GM21367 (cell line): ENCODE data around the gene PTPRF.

ENCODE experiments used
- ATAC-seq: cut with Tn5 transposase; IDR thresholded peaks from one replicate; pipeline ENCODE4 v1.9.1; 2021; ENCODE audit not compliant: unreplicated experiment

The PTPRF gene

DNA sequence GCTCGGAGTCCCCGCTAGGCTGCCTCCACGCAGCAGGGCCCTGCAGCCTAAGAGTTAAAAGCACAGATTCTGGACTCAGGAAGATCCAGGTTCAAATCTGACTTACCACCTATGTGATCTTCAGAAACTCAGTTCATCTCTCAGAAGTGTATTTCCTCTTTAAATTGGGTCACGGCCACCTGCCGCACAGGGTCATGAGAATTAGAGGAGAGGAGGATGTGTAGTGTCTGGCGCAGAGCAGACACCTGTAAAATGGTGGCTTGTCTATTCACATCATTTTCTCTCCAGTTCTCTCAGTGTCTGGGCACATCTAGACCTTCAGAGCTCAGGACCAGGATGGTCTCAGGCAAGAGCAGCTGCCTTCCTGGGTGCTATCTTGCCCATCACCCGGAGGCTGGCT is 45.8 kb downstream of the PTPRF start:
- ATAC-seq, result no peak

DNA sequence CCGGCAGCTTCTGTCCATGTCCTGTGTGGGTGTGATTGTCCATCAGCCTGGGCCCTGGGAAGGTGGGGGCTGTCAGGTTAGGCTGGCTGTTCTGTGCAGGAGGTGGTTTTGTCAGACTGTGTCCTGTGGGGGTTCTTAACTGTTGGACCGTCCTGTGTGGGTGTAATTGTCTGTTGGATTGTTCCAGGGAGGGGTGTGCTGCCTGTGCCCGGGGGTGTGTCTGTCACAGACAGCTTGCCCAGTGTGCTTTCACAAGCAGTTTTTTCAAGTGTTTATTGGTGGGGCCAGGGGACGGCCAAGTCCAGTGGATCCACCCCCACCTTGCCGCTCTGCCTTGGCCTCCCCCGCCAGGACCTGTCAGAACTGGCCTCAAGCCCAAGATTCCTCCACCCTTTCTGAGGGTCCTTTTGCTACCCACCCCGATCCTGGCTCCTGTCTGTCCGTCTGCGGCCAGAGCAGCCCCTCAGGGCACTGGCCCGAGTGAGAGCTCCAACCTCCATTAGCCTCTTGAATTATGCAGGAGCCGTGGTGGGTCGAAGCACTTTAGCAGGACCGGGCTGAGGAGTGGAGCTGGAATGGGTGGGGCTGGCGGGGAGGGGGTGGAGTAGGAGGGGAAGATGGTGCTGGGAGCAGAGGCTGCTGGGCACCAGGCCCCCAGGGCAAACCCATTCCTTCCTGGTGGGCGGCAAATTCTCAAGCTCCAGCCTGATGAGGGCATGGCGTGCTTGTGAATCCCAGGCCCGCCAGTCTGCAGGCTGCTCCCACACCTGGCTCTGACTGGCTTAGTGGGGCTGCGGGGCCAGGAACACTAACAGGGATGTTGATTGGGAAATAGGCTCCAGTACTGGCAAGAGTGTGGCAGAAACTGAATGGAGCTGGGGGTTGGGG is 47.2 kb downstream of the PTPRF start:
- ATAC-seq, result no peak

DNA sequence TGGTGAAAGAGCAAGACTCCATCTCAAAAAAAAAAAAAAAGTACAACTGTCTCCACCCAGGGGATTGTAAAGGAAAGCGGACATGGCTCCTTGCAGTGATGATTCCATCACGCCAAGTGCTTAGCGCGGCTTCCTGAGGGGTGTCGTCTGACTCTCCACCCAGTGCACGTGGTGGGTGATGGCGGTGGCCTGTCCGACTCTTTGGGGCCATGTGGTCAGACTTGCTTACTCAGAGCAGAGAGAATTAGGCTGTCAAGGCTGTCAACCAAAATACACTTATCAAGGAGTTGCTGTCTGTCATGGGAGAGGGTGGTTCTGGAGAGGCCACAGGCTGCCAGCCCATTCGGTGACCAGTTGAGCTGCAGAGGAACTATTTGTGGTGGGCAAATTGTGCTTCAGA is 49.4 kb downstream of the PTPRF start:
- ATAC-seq, result no peak

DNA sequence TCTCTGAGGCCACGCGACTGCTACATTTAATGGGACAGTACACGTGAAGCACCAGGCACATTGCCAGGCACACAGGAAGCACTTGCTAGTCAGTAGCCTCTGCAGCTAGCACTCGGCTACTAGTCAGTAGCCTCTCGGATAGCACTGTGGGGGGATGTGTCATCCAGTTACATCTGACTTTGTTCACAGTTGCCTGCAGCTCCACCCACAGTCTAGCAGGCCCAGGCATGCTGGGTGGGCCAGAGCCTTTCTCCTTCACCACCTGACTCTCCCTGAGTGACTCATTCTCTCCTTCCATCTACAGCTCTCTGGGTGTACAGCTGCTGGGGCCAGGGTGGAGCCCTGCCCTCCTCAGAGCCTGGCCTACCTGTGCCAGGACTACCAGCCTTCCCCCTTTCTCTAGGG is 51.5 kb downstream of the PTPRF start:
- ATAC-seq, result peak; percentile 49

DNA sequence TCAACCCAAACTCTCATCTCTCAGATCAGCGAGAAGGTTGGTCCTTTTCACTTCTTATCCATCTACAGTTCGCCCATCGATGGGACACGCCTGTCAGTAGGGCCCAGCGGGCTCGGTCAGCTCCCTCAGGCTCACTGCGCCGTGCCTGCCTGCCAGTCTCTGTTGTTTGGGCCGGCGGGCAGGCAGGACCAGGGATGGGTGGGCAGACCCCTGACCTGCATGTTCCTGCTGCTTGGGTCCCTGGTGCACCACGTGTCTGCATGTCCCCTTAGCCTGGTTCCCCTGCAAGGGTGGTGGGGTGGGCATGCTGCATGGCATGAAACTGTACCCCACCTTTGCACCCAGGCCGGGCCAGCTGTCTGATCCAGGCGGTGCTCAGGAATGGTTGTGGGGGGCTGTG is 52.4 kb downstream of the PTPRF start:
- no peak for ATAC-seq

DNA sequence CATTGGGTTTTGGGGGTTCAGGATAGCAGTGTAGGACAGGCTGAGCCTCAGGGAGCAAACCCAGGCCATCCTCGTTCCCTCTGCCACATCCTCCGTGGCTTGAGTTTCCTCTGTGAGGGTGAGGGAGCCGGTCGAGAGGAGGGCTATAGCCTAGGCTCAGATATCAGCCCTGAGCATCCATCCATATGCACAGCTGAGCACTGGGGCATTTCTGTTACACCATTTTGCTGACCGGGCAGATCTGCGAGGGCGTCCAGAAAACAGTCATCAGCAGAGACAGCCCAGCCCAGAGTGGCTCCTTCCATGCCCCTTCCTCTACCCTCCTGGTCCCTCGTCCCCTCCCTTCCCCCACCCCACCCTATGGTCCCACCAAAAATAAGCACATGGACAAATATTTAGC is 53.5 kb downstream of the PTPRF start:
- ATAC-seq, result no peak

DNA sequence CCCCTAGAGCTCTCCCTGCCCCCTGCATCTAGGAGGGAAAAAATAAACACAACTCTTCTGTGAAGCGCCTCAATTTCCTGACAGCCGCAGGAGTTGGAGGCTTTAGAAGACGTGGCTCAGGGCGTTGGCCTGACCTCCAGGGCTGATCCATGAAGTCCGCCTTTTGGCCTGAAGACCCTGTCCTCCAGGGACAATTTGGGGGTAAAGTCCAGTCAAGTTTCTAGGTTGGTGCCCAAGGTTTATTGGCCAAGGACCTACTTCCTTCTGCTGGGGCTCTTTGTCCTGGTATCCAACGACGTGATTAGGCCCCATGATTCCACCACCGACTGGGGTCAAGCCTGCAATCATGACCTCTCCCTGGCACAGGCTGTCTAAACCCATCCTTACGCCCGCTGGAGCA is 54.9 kb downstream of the PTPRF start:
- no peak for ATAC-seq

DNA sequence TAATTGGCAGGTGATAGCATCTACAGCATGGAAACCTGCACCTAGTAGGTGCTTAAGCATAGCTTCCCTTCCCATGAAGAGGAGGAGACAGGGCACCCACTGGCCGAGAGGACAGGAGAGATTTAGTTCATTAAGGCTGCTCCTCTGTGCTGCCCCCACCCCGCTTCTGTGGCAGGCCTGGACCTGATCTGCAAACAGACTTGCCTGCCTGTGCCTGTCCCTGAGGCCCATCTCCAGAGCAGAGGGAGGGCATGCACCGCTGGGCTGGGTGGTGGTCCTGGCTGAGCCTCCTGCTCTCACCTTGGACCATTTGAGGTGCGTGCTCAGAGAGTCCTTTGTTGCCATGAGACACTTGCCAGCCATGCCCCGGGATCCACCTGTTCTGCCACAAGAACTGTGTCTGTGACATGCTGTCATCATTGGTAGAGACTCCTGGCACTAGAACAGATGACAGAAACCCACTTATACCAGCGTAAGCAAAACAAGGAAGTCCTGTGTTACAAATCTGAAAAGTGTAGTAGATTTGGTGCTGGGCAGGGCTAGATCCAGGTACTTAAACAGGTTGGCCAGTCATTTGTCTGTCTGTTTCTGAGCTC is 55.6 kb downstream of the PTPRF start:
- ATAC-seq, result no peak

DNA sequence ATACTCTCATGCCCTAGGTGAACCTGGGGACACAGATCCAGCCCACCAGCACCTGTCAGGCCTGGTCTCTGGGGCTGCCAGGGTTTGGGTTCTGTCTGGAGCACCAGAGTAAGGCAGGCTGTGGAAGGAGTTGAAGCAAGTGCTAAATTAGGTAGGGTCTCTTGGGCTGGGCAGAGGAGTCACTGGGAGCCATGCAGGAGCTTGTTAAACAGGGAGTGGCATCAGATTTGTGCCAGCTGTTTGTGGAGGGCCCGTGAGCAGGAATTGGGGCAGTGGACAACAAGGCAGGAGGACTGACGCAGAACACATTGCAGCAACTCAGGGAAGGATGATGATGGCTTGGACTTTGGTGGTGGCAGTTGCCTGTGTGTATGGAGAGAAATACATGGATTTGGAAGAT is 56.3 kb downstream of the PTPRF start:
- ATAC-seq, result no peak

DNA sequence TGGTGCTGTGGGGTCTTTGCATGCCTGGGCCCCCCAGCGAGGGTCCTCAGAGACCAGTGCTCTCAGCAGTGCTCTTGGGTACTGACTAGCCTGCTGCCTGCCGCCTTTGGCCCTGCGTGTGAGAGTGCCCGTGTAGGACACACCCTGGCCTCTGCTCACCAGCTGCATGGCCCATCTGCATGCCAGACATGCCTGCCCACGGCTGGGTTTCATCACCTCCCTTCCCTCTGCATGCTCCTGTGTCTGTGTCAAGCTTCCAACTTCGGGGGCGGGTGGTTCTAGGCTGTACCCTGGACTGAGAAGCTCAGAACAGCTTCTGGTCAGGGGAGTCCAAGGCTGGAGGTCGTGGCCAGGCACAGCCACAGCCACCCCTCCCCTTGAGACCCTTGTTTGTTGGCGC is 56.9 kb downstream of the PTPRF start:
- no peak for ATAC-seq

DNA sequence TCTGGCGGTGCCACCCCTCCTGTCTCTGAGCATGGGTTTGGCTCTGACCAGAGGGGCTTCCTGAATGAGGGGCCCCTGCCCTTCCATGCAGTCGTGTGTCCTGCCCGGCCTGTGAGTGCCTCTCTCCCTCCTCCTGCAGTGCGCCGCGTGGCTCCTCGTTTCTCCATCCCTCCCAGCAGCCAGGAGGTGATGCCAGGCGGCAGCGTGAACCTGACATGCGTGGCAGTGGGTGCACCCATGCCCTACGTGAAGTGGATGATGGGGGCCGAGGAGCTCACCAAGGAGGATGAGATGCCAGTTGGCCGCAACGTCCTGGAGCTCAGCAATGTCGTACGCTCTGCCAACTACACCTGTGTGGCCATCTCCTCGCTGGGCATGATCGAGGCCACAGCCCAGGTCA is 57.9 kb downstream of the PTPRF start:
- ATAC-seq, result no peak

DNA sequence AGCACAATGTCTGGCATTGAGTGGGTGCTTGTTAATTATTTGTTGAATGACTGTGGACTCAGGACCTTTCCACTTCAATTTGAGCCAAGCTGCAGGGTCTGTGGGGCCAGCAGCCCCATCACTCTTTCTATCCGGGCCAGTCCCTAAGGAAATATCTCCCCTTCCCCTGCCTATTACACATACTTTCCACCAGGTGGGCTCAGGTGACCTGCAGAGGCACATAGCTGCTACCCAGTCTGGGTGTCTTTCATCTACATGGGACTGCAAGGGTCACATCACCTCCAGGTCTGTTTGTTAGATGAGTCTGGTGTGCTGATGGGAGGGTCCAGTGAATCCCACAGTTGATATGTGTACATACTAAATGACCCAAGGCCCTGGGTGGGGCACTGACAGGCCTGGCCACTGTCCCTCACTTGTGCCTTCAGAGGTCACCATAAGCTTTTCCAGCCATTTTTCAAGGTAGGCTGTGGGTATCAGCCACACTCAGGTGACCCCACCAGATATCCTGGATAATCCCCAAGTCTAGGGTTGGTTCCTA is 59.8 kb downstream of the PTPRF start:
- ATAC-seq, result no peak

DNA sequence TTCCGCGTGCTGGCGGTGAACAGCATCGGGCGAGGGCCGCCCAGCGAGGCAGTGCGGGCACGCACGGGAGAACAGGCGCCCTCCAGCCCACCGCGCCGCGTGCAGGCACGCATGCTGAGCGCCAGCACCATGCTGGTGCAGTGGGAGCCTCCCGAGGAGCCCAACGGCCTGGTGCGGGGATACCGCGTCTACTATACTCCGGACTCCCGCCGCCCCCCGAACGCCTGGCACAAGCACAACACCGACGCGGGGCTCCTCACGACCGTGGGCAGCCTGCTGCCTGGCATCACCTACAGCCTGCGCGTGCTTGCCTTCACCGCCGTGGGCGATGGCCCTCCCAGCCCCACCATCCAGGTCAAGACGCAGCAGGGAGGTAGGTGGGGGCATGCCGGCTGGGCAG is 60.5 kb downstream of the PTPRF start:
- ATAC-seq, result no peak

DNA sequence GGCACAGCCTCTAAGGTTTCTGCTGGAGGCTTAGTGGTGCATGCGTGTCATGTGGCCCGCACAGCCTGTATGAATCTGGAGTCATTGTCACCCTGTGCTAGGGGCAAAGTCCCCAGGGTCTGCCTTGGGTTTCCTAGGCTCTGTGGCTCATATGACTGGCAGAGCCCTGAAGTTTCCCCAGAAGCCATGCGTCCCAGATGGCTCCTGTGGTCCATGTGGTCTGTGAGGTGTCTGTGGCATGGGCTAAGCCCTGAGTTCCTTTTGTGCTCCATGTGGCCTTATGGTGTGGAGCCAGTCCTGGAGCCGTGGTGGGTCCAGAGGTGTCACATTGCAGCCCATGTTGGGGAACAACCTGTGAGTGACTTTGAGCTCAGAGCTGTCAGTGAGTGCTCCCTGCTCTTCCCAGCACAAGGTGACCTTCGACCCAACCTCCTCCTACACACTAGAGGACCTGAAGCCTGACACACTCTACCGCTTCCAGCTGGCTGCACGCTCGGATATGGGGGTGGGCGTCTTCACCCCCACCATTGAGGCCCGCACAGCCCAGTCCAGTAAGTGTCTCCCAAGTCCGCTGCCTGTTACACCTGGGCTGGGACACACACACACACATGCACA is 61.5 kb downstream of the PTPRF start:
- no peak for ATAC-seq

DNA sequence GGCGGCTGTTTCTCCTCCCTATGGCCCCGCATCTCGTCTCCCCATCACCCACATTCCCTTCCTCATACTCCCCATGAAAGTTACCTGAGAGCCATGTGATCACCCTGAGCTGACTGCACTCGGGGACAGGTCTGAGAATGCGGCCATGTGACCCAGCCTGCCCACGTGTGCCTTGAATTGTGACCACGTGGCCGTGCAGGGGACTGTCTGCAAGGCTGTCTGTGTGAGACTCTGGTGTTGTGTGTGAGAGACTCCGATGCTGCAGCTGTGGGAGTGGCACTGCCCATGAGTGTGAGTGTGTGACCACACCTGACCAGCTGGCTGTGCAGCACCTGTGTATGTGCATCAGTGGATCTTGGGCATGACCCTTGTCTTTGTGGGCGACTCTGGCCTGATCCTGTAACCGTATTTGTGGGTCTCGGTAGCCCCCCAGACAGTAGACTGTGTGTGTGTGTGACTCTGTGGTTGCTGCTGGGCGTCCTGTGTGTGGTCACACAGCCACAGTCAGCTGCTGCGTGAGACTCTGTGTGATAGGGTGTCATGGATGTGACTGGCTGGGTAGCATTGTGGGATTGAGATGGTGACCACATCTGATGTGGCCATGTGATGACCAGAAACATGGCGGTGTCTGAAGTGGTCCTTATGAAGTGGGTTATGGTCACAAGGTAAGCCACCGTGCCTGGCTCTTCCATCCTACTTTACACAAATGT is 62.4 kb downstream of the PTPRF start:
- ATAC-seq, result no peak

DNA sequence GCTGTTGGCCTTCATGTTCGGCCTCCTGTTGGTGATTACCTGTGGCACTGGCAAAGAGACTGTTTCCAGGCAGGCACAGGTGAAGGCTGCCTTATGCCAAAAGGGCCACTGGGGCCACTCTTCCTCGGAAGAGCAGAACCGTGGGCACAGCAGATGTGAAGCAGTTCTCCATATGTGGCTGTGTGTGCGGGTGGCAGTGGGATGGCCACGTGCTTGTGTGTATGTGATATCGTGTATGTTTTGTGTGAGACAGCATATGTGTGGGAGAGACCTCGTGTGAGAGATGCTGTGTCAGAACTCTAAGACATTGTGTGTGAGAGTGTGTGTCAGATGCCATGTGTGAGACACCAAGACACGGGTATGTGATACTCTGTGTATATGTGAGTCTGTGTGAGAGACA is 65.9 kb downstream of the PTPRF start:
- no peak for ATAC-seq

DNA sequence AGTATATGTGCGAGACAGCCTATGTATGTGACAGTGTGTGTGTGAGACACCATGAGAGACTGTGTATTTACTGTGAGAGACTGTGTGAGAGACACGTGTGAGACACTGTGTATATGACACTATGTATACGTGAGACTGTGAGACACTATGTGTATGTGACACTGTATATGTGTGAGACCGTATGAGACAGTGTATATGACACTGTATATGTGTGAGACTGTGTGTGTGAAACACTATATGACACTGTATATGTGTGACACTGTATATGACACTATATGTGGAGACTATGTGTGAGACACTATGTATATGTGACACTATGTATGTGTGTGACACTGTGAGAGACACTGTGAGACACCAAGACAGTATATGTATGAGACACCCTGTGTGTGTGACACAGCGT is 66.3 kb downstream of the PTPRF start:
- no peak for ATAC-seq

DNA sequence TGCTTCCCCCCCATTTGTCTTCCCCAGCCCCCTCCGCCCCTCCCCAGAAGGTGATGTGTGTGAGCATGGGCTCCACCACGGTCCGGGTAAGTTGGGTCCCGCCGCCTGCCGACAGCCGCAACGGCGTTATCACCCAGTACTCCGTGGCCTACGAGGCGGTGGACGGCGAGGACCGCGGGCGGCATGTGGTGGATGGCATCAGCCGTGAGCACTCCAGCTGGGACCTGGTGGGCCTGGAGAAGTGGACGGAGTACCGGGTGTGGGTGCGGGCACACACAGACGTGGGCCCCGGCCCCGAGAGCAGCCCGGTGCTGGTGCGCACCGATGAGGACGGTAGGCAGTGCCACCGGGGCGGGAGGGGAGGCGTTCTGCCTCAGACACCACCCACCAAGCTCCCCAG is 67.0 kb downstream of the PTPRF start:
- no peak for ATAC-seq

DNA sequence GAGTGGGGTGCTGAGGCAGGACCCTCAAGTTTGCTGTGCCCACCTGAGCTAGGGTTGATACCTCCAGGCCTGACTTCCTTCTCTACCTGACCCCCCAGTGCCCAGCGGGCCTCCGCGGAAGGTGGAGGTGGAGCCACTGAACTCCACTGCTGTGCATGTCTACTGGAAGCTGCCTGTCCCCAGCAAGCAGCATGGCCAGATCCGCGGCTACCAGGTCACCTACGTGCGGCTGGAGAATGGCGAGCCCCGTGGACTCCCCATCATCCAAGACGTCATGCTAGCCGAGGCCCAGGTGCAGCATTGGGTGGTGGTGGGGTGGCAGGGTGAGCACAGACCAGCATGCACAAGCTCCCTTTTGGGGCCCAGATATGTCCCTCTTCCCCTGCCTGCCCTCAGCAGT is 67.9 kb downstream of the PTPRF start:
- no peak for ATAC-seq

DNA sequence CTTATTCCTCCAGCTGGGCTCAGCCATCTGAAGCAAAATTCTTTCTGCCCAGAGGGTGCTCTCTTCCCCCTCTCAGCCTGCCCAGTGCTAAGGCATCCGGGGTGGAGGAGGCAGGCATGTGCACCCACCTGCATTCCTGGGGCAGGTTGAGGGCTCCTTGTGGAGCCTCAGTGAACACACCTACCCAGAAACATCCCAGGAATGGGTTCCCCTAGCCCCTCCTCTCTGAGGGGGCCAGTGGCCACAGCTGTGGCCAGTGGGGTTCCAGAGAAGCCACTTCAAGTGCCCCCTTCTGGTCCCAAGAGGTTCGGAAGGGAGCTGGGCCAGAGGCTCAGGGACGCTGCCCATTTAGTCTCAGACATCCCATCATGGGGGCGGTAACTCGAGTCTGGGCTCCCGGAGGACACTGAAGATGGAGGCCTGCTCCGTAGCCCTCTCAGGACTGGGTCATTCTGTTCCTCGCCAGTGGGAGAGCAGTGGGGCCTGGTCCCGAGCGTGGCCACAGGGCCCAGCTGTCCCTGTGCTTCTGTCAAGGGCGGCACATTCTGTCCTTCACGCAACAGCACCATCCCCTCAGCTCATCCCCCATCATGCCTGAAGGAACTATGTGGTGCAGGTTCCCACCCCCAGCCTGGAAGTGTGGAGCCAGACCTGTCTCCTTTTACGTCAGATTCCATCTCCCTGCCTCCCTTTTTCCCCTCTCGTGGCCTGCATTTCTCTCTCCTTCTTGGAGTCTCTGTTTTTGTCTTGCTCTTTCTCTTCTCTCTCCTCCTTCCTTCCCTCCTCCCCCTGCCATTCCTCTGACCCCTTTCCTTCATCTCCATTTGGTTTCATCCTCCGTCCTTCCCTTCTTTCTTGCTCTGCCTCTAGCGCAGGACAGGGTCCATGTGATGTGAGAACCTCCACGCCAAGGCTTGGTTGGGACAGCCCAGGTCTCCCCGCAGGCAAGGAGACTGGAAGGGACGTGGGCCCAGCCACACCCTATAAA is 69.6 kb downstream of the PTPRF start:
- no peak for ATAC-seq
